Glutamatergic neuron (in vitro differentiated cells): Measurements from ENCODE around the gene CEP85. TPM values are rescaled to one million over a fixed set of nuclear protein-coding genes. Genes with fewer than 3 reads are reported as not detected.

Experiments used
- DNase-seq: peaks from one replicate; pipeline ENCODE4 v3.0.0; 2022
- H3K27ac Mint-ChIP-seq: one replicate; pipeline ENCODE4 v1.8.0; 2020; ENCODE audit warnings: mild to moderate bottlenecking, mixed read lengths, inconsistent platforms; ENCODE audit not compliant: unreplicated experiment
- H3K27me3 Mint-ChIP-seq: one replicate; pipeline ENCODE4 v1.8.0; 2020; ENCODE audit warnings: mild to moderate bottlenecking, moderate library complexity, mixed read lengths, inconsistent platforms; ENCODE audit not compliant: unreplicated experiment
- H3K36me3 Mint-ChIP-seq: one replicate; pipeline ENCODE4 v1.8.0; 2020; ENCODE audit warnings: mild to moderate bottlenecking, mixed read lengths, inconsistent platforms; ENCODE audit not compliant: unreplicated experiment
- H3K4me1 Mint-ChIP-seq: one replicate; pipeline ENCODE4 v1.8.0; 2020; ENCODE audit warnings: mild to moderate bottlenecking, low read depth, mixed read lengths, inconsistent platforms; ENCODE audit not compliant: unreplicated experiment
- H3K4me3 Mint-ChIP-seq: one replicate; pipeline ENCODE4 v1.8.0; 2020; ENCODE audit warnings: mild to moderate bottlenecking, mixed read lengths, inconsistent platforms; ENCODE audit not compliant: unreplicated experiment
- H3K9me3 Mint-ChIP-seq: one replicate; pipeline ENCODE4 v1.8.0; 2020; ENCODE audit warnings: mild to moderate bottlenecking, moderate library complexity, mixed read lengths, inconsistent platforms; ENCODE audit not compliant: unreplicated experiment
- total RNA-seq: library from RNA; stranded (reverse); fragmentation: NEBNext Ultra II Directional; extraction: Animal tissue kit (Norgen Biotek cat#: 25700); gene quantifications from one replicate; pipeline ENCODE4 v1.2.1, GENCODE V29; 2021; ENCODE audit not compliant: unreplicated experiment
- TF ChIP-seq, protein P1 (sequence below): fragments of 200-600 bp; sonication (generic); IDR thresholded peaks from one replicate; pipeline ENCODE4 v1.5.0; 2021; ENCODE audit not compliant: partially characterized antibody, unreplicated experiment

CEP85 gene
- total RNA-seq, 1 donor from 2014 or later: 28.2 TPM

DNA sequence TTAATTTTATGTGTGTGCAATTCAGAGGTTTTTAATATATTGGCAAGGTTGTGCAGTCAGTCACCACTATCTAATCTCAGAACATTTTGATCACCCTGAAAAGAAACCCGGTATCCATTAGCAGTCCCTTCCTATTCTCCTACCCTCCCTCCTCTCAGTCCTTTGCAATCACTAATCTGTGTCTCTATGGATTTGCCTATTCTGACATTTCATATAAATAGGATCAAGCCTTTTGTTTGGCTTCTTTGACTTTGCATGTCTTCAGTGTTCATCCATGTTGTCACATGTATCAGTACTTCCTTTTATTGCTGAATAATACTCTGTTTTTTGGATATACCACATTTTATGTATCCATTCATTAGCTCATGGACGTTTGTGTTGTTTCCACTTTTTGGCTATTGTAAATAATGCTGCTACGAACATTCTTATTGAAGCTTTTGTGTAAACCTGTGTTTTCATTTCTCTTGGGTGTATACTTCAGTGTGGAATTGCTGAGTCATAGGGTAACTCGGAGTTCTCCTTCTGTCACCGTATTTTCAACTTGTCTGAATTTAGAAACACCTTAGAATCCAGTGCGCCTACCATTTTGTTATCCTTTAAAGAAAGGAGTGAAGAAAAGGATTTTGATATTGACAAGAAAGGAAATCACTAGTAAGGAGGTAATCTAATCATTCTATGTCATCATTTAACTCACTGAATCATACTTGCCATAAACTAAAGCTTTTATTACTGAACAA is 3.4 kb downstream of the CEP85 start:
- H3K4me3 Mint-ChIP-seq: peak overlapping the region; percentile 20
- H3K27me3 Mint-ChIP-seq: peaks cover 1% of the 10 kb centered on the region
- no peak for DNase-seq
- H3K9me3 Mint-ChIP-seq: peaks cover 8% of the 10 kb centered on the region
- TF ChIP-seq, protein P1, sequence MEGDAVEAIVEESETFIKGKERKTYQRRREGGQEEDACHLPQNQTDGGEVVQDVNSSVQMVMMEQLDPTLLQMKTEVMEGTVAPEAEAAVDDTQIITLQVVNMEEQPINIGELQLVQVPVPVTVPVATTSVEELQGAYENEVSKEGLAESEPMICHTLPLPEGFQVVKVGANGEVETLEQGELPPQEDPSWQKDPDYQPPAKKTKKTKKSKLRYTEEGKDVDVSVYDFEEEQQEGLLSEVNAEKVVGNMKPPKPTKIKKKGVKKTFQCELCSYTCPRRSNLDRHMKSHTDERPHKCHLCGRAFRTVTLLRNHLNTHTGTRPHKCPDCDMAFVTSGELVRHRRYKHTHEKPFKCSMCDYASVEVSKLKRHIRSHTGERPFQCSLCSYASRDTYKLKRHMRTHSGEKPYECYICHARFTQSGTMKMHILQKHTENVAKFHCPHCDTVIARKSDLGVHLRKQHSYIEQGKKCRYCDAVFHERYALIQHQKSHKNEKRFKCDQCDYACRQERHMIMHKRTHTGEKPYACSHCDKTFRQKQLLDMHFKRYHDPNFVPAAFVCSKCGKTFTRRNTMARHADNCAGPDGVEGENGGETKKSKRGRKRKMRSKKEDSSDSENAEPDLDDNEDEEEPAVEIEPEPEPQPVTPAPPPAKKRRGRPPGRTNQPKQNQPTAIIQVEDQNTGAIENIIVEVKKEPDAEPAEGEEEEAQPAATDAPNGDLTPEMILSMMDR: no peak
- H3K4me1 Mint-ChIP-seq: peaks cover 7% of the 10 kb centered on the region
- H3K27ac Mint-ChIP-seq: no peak overlapping the region
- no peaks in the 10 kb centered on the region for H3K36me3 Mint-ChIP-seq

DNA sequence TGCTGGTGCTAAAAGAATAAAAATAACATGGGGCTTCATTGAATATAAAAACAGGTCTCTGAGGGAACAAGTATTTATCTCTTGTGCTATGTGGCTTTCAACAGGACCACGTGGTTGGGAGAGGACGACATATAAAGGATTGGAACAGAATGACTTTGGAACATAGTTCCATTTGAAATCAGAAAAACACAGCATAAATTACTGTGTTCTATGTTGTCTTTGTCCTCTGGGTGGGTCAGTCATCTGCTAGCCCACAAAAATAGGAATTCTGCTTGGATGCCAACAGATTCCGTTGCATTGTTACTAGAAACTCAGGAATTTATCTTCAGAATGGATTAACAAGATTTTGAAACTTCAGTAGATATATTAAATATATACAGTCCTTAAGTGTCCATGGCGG is 5.9 kb downstream of the CEP85 start:
- no peak for DNase-seq

DNA sequence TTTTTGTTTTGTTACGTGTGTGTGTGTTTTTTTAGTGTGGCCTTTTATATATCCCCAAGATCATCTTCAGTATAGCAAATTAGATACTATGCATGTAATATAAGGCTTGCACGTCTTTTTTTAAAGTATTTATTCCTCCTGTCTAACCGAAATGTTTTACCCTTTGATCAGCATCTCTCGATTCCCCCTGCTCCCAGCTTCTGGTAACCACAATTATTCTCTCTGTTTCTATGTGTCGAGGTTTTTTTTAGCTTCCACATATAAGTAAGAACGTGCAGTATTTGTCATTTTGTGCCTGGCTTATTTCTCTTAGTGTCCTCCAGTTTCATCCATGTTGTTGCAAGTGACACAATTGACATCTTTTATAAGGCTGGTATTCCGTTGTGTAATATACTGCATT is 18.7 kb downstream of the CEP85 start:
- H3K36me3 Mint-ChIP-seq: peaks cover 5% of the 10 kb centered on the region
- H3K27ac Mint-ChIP-seq: no peak overlapping the region

More for the DNA sequence above, 5.9 kb downstream of the CEP85 start:
- TF ChIP-seq, protein P1: no peak
- H3K4me3 Mint-ChIP-seq: no peak overlapping the region
- H3K4me1 Mint-ChIP-seq: peaks cover 7% of the 10 kb centered on the region
- H3K27me3 Mint-ChIP-seq: no peaks in the 10 kb centered on the region
- no peaks in the 10 kb centered on the region for H3K9me3 Mint-ChIP-seq
- no peak overlapping the region for H3K27ac Mint-ChIP-seq
- no peaks in the 10 kb centered on the region for H3K36me3 Mint-ChIP-seq

DNA sequence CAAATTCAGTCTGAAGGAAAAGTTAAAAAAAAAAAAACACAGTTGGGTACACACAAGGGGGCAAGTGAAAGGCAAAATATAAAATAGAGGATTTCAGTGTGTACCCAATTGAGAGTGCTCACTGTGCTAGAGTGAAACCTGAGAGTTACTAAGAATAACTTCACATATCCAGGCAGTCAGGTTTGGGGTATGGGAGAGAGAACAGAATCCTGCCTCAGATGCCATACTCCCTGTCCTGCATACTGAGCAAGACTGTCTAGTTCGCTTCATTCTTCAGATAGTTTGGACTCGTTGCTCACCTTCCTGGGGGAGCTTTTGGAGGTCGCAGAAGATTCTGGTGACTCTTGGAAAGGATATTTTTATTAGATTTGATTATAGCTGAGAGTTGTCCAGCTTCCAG is 20.4 kb downstream of the CEP85 start:
- DNase-seq: no peak
- no peaks in the 10 kb centered on the region for H3K4me1 Mint-ChIP-seq
- H3K27ac Mint-ChIP-seq: no peak overlapping the region
- TF ChIP-seq, protein P1: no peak
- H3K36me3 Mint-ChIP-seq: peaks cover 5% of the 10 kb centered on the region
- no peaks in the 10 kb centered on the region for H3K27me3 Mint-ChIP-seq
- peaks cover 3% of the 10 kb centered on the region for H3K9me3 Mint-ChIP-seq
- no peak overlapping the region for H3K4me3 Mint-ChIP-seq

More for the DNA sequence above, 18.7 kb downstream of the CEP85 start:
- Mint-ChIP-seq H3K9me3 (peaks cover 3% of the 10 kb centered on the region), H3K27me3 (no peaks in the 10 kb centered on the region), H3K4me1 (no peaks in the 10 kb centered on the region), H3K4me3 (no peak overlapping the region)
- TF ChIP-seq, protein P1: no peak
- no peak for DNase-seq

DNA sequence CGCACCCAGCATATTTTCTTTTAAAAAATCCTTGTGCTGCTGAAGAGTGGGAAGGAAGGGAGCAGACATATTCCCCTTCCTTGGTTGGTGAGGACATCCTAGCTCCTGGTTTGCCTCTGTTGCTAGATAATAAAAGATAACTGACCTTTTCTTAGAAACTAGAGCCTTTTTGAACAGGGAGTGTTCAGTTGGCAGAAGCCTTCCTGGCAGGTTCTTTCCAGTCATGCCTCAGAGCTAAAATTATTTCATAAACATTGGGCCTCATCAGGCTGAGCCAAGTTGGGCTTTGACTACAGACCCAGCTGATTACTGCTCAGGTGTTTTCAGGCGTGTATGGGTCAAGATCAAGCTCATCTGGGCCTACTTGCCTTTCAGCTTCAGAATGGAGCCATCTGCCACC is 23.2 kb downstream of the CEP85 start:
- Mint-ChIP-seq H3K9me3 (peaks cover 3% of the 10 kb centered on the region), H3K27me3 (no peaks in the 10 kb centered on the region), H3K36me3 (peaks cover 5% of the 10 kb centered on the region), H3K27ac (no peak overlapping the region), H3K4me1 (no peaks in the 10 kb centered on the region), H3K4me3 (no peak overlapping the region)
- TF ChIP-seq, protein P1: no peak
- no peak for DNase-seq
